GM19043 (cell line): ENCODE data around the gene SDK2.
"Not testable (repeated sequence)": the region's sequence is repeated elsewhere in the genome, so short reads cannot be mapped to it uniquely, and the experiment has no call there.

Experiments used
- ATAC-seq: cut with Tn5 transposase; IDR thresholded peaks from one replicate; pipeline ENCODE4 v1.9.1; 2021; ENCODE audit warnings: low read depth; ENCODE audit not compliant: unreplicated experiment

Gene SDK2

GRCh38 chr17:73380439-73381106 lies 263.7 kb downstream of the SDK2 start:
- no peak for ATAC-seq

GRCh38 chr17:73379826-73380225 lies 264.4 kb downstream of the SDK2 start:
- no peak for ATAC-seq

GRCh38 chr17:73378974-73379470 lies 265.2 kb downstream of the SDK2 start:
- no peak for ATAC-seq

- no peak for ATAC-seq
Observed at GRCh38 chr17:73376636-73377035, 267.6 kb downstream of the SDK2 start.

- ATAC-seq, result no peak
Observed at GRCh38 chr17:73376152-73376551, 268.1 kb downstream of the SDK2 start.

GRCh38 chr17:73371836-73372235 lies 272.4 kb downstream of the SDK2 start:
- no peak for ATAC-seq

- ATAC-seq, result no peak
Observed at GRCh38 chr17:73371285-73371684, 273.0 kb downstream of the SDK2 start.

- ATAC-seq, result not testable (repeated sequence)
Observed at GRCh38 chr17:73369817-73370490, 274.3 kb downstream of the SDK2 start.

GRCh38 chr17:73369111-73369521 lies 275.1 kb downstream of the SDK2 start:
- ATAC-seq, result no peak

- ATAC-seq, result no peak
Observed at GRCh38 chr17:73368085-73368631, 276.1 kb downstream of the SDK2 start.

- no peak for ATAC-seq
Observed at GRCh38 chr17:73365906-73366623, 278.2 kb downstream of the SDK2 start.

GRCh38 chr17:73365301-73365874 lies 278.9 kb downstream of the SDK2 start:
- ATAC-seq, result no peak

- ATAC-seq, result no peak
Observed at GRCh38 chr17:73364155-73364522, 280.1 kb downstream of the SDK2 start.

GRCh38 chr17:73363442-73364154 lies 280.6 kb downstream of the SDK2 start:
- ATAC-seq, result no peak

GRCh38 chr17:73362697-73363096 lies 281.5 kb downstream of the SDK2 start:
- no peak for ATAC-seq

GRCh38 chr17:73360961-73361761 lies 283.1 kb downstream of the SDK2 start:
- no peak for ATAC-seq

- ATAC-seq, result no peak
Observed at GRCh38 chr17:73359987-73360410, 284.2 kb downstream of the SDK2 start.

GRCh38 chr17:73359352-73359751 lies 284.9 kb downstream of the SDK2 start:
- no peak for ATAC-seq

- ATAC-seq, result no peak
Observed at GRCh38 chr17:73358668-73359067, 285.6 kb downstream of the SDK2 start.
